Measurements from ENCODE around the gene ASB2. TPM values are rescaled to one million over a fixed set of nuclear protein-coding genes. Genes with fewer than 3 reads are reported as not detected.

ASB2 gene
- total and polyA plus RNA-seq, 2 of the 13 experiments (the other 11 are each of a cell fraction or from before 2014, with no cell fraction given): 0.82 to 4.1 TPM

GRCh38 chr14:93953739-93954515 lies 22.4 kb downstream of the ASB2 start (continued):
- TF ChIP-seq ZBTB42 (CRISPR knock-in tag; IDR thresholded peaks at IDR 0.05) (no peak), BHLHE40 (IDR thresholded peaks at IDR 0.05; ENCODE audit: low read length) (no peak), HMG20B (CRISPR knock-in tag; conservative IDR thresholded peaks at IDR 0.05) (no peak), ZNF709 (CRISPR knock-in tag; IDR thresholded peaks at IDR 0.05) (no peak), GMEB2 (CRISPR knock-in tag; IDR thresholded peaks at IDR 0.05; ENCODE audit: low read depth) (no peak), MEIS2 (CRISPR knock-in tag; IDR thresholded peaks at IDR 0.05) (no peak; the same call in 1 of the 2 replicates), ZZZ3 (CRISPR knock-in tag; IDR thresholded peaks at IDR 0.05; ENCODE audit: borderline replicate concordance) (no peak), TOE1 (CRISPR knock-in tag; IDR thresholded peaks at IDR 0.05) (no peak), ZFYVE20 (CRISPR knock-in tag; IDR thresholded peaks at IDR 0.05; ENCODE audit: borderline replicate concordance, low read depth) (no peak), REXO4 (CRISPR knock-in tag; IDR thresholded peaks at IDR 0.05; ENCODE audit: borderline replicate concordance) (no peak), SIX4 (CRISPR knock-in tag; IDR thresholded peaks at IDR 0.05) (no peak), ZNF891 (CRISPR knock-in tag; IDR thresholded peaks at IDR 0.05) (no peak), ZNF354B (CRISPR knock-in tag; IDR thresholded peaks at IDR 0.05) (0 out of 2 replicates have a peak, but pooled peaks have one; percentile 28), ZBTB10 (CRISPR knock-in tag; IDR thresholded peaks at IDR 0.05; ENCODE audit: borderline replicate concordance) (no peak), TIGD3 (CRISPR knock-in tag; IDR thresholded peaks at IDR 0.05; ENCODE audit: borderline replicate concordance) (no peak), ZNF850 (CRISPR knock-in tag; conservative IDR thresholded peaks at IDR 0.05) (no peak), ELK4 (CRISPR knock-in tag; IDR thresholded peaks at IDR 0.05; ENCODE audit: borderline replicate concordance) (no peak)
- TF ChIP-seq, protein P1, sequence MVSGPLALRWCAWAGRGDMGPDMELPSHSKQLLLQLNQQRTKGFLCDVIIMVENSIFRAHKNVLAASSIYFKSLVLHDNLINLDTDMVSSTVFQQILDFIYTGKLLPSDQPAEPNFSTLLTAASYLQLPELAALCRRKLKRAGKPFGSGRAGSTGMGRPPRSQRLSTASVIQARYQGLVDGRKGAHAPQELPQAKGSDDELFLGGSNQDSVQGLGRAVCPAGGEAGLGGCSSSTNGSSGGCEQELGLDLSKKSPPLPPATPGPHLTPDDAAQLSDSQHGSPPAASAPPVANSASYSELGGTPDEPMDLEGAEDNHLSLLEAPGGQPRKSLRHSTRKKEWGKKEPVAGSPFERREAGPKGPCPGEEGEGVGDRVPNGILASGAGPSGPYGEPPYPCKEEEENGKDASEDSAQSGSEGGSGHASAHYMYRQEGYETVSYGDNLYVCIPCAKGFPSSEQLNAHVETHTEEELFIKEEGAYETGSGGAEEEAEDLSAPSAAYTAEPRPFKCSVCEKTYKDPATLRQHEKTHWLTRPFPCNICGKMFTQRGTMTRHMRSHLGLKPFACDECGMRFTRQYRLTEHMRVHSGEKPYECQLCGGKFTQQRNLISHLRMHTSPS (CRISPR knock-in tag; IDR thresholded peaks at IDR 0.05; ENCODE audit: low read depth): no peak
- TF ChIP-seq, protein P2, sequence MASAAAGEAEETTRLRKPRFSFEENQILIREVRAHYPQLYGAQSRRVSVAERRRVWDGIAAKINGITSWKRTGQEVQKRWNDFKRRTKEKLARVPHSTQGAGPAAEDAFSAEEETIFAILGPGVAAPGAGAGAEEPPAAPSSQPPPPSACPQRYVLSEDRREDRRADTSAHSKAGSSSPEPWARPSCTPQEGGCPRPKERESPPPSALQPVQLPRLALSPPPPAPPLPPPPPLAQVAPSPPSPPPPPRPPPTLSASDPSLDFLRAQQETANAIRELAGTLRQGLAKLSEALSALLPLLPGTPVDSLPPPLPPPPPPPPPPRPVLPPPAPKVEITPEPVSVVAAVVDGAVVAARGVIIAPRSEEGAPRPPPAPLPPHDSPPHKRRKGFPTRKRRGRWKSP (CRISPR knock-in tag; IDR thresholded peaks at IDR 0.05): no peak
